ENCODE data around the gene STAG2.

DNA sequence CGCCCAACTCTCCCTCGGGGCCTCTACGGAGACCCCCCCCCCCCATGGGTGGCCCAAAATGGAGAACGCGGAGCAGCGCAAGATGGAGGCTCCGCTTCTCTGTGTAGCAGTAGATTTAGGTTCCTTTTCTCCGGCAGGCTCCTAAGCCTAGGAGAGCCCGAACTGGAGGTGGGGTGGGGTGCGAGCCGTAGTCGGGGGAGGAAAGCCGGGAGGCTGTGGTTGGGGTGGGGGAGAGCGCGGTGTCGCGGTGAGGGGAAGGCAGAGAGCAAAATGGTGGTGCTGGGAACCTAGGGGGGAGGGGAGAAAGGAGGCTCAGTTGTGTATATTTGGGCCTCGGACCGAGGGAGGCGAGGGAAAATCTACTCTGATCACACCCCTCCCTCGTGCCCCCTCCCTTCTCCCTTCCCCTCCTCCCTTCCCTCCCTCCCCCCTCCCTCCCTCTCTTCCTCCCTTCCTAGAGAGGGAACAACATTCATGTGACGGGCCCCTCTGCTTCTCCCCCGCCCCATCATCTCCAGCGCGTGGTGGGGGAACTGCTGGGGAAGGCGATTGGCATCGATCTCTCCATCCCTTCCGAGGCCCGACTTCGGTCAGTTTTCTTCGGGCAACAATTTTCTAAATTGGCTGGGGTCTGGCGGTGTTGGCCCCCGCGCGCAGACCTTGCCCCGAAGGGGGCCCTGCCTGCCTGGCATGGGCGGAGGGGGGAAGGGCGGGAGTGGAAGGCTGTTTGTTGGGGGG is at the start of gene STAG2:
- TF ChIP-seq, protein P1, sequence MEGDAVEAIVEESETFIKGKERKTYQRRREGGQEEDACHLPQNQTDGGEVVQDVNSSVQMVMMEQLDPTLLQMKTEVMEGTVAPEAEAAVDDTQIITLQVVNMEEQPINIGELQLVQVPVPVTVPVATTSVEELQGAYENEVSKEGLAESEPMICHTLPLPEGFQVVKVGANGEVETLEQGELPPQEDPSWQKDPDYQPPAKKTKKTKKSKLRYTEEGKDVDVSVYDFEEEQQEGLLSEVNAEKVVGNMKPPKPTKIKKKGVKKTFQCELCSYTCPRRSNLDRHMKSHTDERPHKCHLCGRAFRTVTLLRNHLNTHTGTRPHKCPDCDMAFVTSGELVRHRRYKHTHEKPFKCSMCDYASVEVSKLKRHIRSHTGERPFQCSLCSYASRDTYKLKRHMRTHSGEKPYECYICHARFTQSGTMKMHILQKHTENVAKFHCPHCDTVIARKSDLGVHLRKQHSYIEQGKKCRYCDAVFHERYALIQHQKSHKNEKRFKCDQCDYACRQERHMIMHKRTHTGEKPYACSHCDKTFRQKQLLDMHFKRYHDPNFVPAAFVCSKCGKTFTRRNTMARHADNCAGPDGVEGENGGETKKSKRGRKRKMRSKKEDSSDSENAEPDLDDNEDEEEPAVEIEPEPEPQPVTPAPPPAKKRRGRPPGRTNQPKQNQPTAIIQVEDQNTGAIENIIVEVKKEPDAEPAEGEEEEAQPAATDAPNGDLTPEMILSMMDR (conservative IDR thresholded peaks at IDR 0.05; ENCODE audit: low read depth, low read length) = no peak
- no peak for TF ChIP-seq EZH2 (IDR thresholded peaks at IDR 0.05; ENCODE audit: low read length, unreplicated experiment)
